Astrocyte of the cerebellum (primary cell): Measurements from ENCODE around the gene RGS19.

Experiments
- DNase-seq: peaks from one replicate; pipeline ENCODE4 v3.0.0-alpha.2; 2011; ENCODE audit warnings: low read depth
- H3K4me3 ChIP-seq: 2 replicates; pipeline ENCODE4 v1.5.1; 2011; ENCODE audit warnings: mild to moderate bottlenecking, low read depth, low read length, moderate library complexity
- in situ Hi-C: cut with HindIII; loops from 2 replicates; pipeline ENCODE4 v1.10.0; 2017; ENCODE audit warnings: low sequenced_read_pairs
- TF ChIP-seq, protein P1 (sequence below): IDR thresholded peaks from 2 replicates; pipeline ENCODE4 v1.5.1; 2012; ENCODE audit warnings: low read length, low read depth, moderate library complexity, mild to moderate bottlenecking; ENCODE audit errors: missing control alignments

The RGS19 gene

DNA sequence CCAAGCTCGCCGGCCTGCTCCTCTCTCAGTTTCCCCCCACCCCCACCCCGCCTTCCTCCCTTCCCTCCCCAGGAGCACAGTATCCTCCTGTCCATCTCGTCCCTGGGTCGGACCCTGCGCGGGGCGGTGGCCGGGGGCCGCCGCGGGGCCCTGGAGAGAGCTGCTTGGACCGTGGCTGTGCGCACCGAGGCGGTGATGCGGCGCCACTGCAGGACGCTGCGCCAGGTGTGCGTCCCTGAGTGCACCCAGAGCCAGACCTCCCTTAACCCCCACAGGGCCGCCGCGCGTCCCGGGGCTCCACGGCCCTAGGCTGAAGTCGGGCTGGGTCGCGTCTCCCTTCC lies 41.1 kb downstream of the RGS19 start:
- TF ChIP-seq, protein P1, sequence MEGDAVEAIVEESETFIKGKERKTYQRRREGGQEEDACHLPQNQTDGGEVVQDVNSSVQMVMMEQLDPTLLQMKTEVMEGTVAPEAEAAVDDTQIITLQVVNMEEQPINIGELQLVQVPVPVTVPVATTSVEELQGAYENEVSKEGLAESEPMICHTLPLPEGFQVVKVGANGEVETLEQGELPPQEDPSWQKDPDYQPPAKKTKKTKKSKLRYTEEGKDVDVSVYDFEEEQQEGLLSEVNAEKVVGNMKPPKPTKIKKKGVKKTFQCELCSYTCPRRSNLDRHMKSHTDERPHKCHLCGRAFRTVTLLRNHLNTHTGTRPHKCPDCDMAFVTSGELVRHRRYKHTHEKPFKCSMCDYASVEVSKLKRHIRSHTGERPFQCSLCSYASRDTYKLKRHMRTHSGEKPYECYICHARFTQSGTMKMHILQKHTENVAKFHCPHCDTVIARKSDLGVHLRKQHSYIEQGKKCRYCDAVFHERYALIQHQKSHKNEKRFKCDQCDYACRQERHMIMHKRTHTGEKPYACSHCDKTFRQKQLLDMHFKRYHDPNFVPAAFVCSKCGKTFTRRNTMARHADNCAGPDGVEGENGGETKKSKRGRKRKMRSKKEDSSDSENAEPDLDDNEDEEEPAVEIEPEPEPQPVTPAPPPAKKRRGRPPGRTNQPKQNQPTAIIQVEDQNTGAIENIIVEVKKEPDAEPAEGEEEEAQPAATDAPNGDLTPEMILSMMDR: no peak
- H3K4me3 ChIP-seq: no peak overlapping the region
- DNase-seq: no peak
- in situ Hi-C loops: no loop called here

DNA sequence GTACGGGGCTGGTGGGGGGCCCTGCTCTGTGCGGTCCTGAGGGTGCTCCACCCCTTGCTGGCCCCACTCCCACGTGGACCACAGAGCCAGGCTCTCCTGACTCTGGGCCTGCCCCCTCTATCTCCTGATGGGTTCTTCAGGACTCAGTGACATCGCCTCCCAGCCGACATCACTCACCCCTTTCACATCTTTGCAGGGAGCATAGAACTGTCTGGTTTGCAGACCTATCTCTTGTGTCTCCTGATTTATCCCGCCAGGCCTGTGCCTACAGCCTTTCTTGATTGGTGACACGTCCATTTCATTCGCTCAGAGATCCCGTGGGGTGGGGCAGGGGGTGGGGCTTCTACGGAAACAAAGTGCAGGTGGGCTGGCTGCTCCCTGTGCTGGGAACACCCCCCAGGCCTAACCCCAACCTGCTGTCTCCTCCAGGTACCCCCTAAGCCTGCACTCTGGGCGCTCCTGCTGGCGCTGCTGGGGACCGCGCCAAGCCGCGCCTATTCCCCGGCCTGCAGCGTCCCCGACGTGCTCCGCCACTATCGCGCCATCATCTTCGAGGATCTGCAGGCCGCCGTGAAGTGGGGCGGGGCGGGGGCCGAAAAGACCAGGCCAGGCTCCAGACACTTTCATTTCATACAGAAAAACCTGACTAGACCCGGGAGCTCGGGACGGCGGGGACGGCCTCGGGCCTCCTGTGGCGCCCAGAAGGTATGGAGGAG lies 41.7 kb downstream of the RGS19 start:
- DNase-seq: no peak
- TF ChIP-seq, protein P1: no peak
- in situ Hi-C loops: no loop called here
- no peak overlapping the region for H3K4me3 ChIP-seq

DNA sequence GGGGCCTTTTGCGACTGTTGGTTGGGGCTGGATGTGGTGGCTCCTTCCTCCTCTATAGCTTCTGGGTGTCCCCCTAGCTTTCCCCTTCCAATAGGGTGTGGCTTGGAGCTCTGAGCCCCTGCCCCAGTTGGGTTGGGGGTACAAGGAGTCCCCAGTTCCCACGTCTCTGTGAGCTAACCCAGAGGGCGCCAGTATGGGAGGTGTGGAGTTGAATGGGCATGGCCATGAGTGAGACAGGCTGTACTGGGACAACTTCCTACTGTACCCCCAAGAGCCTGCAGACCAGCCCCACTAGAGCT lies 42.2 kb downstream of the RGS19 start:
- in situ Hi-C loops: no loop called here
- no peak overlapping the region for H3K4me3 ChIP-seq
- DNase-seq: no peak
- TF ChIP-seq, protein P1: no peak

DNA sequence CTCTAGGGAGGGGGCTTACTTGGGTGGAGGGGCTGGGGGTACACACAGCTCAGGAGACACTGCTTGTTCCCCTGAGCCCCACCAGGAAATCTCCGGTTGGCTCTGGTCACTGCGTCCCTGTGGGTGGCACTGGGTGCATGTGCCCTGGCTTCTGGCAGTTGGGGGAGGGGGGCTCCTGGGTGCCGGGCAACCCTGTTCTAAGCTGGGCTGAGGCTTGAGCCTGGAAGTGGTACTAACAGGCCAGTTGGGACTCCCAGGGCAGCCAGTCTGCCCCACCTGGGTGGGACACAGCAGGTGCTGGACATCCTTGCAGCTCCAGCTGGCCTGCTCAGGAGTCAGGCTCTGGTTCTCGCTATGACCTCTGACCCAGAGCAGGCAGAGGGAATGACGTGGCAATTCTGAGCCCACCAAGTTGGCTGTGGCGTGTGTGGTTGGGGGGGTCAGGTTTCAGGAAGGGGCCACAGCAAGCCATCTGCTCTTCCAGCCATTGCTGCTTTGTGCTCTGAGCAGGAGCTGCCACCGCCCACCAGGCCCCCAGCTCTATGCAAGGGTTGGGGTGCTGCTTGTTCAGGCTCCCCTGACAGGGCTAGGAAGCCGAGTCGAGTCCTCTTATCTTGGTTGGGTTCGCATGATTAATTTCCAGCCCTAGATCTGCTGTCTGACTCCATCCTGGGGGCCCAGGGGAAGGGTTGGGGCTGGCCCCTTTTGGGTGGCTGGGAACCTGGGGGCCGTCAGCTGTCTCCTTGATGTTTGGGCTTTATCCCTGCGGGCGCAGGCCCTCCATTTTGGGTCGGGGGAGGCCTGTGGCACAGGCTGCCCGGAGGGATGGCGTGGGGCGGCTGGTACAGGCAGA lies 42.7 kb downstream of the RGS19 start:
- in situ Hi-C loops: no loop called here
- TF ChIP-seq, protein P1: no peak
- DNase-seq: no peak
- no peak overlapping the region for H3K4me3 ChIP-seq

DNA sequence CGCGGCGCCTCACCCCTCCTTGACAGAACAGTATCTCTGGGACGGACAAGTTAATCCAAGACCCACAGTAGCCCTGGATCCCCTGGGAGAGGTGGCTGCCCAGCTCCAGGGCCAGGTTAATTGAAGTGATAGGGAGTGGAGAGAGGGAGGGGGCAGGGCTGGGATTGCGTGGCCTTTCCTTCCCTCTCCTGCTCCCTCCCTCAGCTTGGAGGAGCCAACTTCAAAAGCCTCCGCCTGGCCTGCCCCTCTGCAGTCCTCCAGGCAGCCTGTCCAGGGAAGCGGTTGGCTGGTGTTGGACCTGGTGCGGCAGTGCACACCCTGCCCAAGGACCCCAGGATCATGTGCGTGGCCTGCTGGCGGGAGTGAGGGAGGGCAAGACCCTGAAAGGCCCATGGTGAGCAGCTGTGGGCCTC lies 43.4 kb downstream of the RGS19 start, which contains the start of gene C20orf204:
Gene C20orf204, plus strand, starts transcription at position 250 of the 413 bp plus-strand sequence. Its CDS starts 142 bp downstream, at position 392.
- no peak for DNase-seq
- in situ Hi-C loops: no loop called here
- H3K4me3 ChIP-seq: no peak within 1 kb of the TSS
- TF ChIP-seq, protein P1: no peak

DNA sequence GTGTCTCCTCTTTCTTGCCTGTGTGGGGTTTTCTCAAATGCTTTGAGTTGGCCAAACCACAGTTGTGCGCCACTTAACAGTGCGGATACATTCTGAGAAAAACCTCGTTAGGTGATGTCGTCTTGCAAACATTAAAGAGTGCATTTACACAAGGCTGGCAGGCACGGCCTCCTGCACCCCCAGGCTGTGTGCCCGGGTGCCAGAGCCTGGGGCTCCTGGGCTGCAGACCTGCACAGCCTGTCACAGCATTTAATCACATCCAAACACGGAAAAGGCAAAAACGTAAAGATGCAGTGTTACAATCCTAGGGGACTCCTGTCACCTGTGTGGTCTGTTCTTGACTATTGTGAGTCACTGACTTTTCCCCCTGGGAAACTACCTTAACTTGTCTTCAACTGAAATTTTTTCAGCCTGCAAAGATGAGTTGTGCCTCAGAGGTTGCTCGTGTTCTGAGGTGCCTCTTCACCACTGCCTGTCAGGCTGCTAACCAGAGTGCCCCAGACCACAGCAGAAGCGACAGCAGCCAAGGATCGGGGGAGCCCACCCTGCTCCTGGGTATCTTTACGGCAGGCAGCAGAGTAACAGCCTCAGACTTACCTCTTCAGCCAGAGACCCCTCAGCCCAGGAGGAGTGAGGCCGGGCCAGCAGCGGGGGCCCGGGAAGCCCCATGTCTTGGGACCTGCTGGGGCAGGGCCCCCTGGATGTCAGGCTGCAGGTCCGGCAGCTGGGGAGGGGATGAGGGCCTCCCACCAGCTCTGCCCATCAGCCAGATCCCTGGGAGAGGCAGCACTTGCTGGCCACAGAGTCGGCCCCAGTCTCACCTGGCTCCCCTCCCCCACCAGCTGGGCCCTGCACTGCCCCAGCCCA lies 44.0 kb downstream of the RGS19 start:
- TF ChIP-seq, protein P1: no peak
- no peak for DNase-seq
- in situ Hi-C loops: no loop called here
- no peak overlapping the region for H3K4me3 ChIP-seq
